NCI-H2227 (cell line): ENCODE measurements around the gene CHERP.

Experiments used
- DNase-seq: peaks from one replicate; lab custom pipeline; 2025; ENCODE audit not compliant: unreplicated experiment; lab: John Stamatoyannopoulos, UW

Gene CHERP

GRCh38 chr19:16542045-16542909 is at the start of gene CHERP:
TSS of gene CHERP (minus strand) at chr19:16542437. CDS start at chr19:16542378, 59 bp downstream.
- peak; percentile 96 for DNase-seq

- DNase-seq: no peak
Observed at GRCh38 chr19:16590876-16591802, 48.9 kb upstream of the CHERP start.

DNA sequence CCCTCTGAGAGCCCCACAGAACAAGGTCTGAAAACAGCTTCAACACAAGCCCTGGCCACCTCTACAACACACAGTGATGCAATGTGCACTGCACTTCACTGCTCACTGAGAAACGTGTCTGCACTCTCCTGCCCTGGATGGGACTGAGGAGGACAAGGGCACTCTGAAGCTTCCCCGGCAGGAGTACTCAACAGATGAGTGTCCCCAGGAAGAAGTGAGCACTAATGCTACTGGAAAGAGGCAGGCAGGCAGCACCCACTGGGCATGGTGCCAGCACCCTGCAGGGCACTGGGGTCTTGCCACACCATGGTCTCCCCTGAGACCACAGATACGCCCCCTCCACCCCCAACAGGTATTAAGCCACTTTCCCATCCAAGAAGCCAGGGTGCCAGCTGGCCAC is 47.7 kb upstream of the CHERP start:
- DNase-seq: no peak

GRCh38 chr19:16588824-16589577 is 46.8 kb upstream of the CHERP start:
- DNase-seq: no peak

DNA sequence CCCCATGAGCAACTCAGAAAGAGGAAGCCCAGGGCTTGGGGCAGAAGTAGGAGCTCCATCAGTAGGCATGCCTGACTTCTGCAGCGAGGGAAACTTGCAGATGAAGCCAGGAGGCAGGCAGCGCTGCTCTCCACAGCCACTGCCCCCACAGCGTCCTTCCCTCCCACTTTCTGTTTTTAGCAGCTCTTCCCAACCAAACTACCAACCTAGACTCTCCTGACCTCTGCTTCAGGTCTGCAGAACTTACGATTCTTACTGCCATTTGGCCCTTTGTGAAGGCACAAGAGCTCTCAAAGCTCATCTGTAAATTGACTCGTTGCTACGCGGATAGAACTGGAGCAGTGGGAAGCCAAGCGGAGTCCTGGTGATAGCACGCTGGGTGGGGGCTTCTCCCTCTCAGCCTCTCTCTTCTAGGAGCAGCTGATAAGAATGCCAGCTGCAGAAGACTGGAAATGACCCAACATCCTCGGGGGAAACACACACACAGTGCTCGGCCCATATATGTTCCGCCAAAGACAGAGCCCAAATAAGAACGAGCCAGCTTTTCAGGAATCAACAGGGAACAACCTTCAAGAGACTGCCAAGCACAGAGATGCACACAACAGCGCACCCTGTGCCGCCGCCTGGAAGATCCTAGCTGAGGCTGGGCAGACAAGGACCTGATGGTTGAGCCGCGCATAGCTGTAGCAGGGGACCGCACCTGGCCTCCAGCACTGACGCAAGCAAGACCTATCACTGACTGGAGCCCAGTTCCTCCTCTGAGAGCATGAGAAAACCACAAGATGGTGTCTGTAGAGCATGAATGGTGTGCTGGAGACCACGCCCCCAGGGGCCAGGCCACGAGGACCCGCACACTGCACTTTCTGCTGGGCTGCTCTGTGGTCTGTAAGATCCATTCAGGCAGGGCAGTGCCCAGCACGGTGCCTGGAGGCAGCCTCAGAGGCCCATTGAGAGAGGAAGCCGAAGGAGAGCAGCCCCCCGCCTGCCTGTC is 45.9 kb upstream of the CHERP start:
- peak; percentile 50 for DNase-seq

DNA sequence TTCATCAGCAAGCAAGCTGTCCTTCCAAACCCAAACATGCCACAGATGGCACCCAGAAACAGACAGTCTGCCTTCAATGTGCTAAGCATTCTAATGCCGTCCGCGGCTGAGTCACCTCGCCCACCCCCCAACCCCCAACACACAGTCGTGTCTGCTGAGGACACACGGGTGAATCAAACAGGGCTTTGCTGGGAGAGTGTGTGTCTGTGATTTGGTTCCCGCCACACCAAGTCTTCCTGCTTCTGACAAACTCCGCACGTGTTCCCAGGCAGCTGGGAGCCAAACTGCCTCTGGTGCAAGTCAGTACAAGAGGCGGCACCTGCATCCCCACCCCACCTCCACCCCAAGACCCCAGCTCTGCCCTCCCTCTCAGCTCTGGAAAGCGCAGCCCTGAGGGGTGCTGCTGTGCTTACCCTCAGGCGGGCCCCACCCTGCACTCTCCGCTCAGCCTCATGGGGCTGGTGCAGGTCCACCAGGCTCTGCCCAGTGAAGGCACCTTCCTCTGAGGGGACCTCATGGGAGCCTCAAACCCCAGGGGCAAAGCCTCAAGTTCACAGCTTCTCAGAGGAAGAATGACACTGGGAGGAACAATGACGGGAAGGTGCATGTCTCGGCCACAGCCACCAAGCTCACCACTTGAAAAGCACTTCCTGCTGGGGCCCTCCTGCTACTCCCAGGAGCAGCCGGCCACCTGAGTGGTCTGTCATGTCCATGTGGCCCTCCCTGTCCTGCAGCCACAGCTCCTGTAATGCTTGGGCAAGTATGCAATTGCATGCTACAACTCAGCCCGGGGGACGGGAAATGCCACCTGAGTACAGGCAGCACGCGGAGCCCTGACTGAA is 45.0 kb upstream of the CHERP start:
- no peak for DNase-seq

GRCh38 chr19:16586477-16586871 is 44.2 kb upstream of the CHERP start:
- DNase-seq: no peak

- DNase-seq: no peak
Observed at GRCh38 chr19:16585808-16586476, 43.7 kb upstream of the CHERP start.

DNA sequence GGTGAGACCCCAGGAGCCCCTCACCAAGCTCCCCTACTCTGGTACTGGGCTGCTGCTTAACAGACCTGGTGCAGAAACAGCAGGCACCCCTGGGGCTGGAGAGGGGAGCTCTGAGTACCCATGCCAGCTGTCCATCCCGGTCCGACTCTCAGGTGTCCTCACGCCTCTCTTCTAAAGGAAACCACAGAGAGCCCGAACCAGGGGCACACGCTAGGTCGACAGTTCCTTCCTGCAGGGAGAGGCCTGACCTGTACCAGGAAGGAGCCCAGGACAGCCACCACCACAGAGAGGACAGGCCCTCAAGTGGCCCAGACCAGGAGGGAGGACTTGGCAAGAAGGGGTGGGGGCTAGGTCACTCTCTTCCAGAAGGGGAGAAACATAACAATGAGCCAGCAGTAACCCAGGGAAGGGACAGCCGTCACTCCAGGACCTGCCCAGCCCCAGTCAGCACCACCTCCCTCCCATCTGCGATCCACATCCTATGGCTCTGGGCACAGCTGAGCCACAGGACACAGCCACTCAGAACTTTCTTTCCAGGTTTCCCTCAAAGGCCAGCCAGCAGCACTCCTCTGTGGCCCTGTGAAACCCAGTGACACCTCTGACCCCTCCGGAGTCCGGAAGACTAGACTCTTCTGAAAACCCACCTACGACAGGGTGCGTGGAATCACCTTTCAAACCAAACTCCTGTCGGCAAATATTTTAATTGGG is 43.0 kb upstream of the CHERP start:
- no peak for DNase-seq

DNA sequence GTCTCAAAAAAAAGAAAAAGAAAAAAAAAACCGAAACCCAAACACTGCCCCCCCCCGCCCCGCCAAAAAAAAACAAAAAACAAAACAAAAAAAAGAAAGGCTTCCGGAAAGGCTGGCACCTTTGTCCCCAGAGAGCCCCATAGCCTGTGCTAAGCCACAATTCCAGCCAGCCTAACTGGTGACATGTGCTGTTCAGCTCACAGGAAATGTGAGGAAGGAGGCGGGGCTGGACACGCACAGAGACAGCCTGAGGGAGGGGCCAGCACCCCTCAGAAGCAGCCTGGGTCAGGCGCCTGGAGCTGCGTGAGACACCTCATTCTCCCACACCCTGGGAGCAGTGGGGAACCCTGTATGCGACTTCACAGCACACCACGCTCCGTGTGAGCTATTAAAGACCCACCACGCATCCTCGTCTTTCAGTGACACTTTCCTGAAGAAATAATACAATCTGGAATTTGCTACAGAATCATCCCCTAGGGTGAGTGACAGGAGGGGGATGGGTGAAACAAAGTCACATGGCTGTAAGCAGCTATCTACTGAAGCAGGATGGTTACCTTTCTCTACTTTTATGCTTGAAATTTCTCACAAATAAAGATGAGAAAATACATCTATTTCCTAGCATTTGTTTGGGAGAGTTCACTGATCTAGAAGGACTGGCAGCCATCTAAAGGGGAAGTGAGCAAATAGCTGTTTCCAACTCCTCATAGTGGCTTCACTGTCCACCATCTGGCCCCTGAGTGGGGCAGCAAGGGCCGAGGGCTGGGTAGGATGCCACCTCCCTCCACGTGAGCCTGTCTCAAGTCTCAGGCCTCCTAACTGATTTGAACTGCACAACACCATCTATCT is 42.2 kb upstream of the CHERP start:
- DNase-seq: peak; percentile 53

GRCh38 chr19:16582486-16583261 is 40.4 kb upstream of the CHERP start:
- DNase-seq: no peak

- DNase-seq: no peak
Observed at GRCh38 chr19:16581971-16582343, 39.7 kb upstream of the CHERP start.

GRCh38 chr19:16581145-16581970 is 39.1 kb upstream of the CHERP start:
- no peak for DNase-seq

DNA sequence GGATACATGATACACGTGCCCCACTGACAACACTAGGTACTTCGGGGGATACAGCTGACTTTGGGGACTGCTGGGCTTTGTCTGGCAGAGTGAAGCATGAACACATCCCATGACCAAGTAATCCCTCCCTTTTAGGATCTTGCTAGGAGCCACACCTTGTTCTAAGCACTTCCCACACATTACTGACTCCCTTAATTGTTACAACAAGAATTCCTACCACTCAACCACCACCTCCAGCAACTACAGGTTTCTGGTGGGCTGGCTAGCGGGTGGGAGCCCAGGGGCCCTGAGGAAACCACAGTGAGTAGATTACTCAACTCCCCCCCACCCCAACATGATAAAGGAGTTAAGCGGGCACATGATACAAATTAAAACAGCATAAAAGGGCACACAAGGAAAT is 37.1 kb upstream of the CHERP start:
- DNase-seq: no peak

DNA sequence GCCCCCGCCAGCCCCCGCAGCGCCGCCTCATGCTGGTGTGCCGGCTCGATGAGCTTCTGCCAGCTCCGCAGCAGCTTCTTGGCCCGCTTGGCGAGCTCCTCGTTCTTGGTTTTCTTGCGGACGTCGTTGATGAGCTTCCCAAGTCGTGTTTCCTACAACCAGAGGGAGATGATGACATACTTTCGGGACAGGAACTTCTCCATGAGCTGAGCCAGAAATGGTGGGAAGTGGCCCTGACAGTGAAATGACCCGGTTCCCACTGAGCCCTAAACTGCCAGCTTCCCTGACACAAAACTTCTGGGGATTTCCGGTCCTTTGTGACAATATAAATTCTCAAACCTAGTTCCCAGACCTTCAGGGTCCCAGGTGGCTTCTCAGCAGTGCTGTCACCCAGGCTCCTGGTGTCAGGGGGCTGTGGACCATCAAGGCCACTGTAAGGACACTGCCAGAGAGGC is 35.3 kb upstream of the CHERP start:
- no peak for DNase-seq
